NCI-H2081 (cell line): Measurements from ENCODE around the gene RFX3.

Experiments used
- DNase-seq, 2 experiments: peaks; one replicate each; lab custom pipeline; 2025; lab: John Stamatoyannopoulos, UW

Gene RFX3

GRCh38 chr9:3205421-3206095, 320.2 kb downstream of the RFX3 start:
- DNase-seq, result no peak

- no peak for DNase-seq
These were observed 325.4 kb downstream of the RFX3 start for GRCh38 chr9:3200331-3200774.

DNA sequence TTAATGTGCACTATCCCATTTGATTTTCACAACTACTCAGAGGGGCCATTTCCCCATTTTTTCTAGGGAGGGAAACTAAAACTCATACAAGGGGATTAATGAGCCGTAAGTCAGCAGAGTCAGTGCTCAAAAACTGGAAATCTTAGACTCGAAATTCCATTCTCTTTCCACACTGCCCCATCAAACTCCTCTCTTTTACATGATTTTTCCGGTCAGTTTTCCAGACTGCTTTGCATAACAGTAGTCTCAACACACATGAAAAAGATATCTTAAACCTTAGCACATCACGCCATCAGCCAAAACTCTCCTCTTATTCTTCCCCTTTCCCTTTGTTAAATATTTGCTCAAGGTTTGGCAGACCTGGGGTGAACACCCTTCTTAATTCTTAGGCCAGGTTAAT, 332.0 kb downstream of the RFX3 start:
- DNase-seq, result no peak

DNA sequence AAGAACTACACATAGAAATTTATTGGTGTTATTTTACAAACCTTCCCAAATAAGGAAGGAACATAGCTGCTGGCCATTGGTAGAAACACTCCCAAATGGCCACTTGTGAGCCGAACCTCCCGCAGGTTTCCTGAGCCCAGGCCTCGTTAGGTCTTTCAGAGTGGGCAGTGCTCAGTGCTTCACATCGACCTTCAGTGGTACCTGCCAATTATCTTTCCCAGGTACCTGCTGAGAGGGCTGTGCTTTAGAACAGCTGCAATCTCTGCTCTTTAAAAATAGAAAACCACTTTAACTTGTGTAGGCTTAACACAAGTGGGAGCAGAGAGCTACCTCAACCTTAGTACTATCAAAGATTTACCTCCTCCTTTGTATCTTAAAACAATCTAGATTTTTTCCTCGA, 334.1 kb downstream of the RFX3 start:
- peak; percentile 45 to 87 for DNase-seq

DNA sequence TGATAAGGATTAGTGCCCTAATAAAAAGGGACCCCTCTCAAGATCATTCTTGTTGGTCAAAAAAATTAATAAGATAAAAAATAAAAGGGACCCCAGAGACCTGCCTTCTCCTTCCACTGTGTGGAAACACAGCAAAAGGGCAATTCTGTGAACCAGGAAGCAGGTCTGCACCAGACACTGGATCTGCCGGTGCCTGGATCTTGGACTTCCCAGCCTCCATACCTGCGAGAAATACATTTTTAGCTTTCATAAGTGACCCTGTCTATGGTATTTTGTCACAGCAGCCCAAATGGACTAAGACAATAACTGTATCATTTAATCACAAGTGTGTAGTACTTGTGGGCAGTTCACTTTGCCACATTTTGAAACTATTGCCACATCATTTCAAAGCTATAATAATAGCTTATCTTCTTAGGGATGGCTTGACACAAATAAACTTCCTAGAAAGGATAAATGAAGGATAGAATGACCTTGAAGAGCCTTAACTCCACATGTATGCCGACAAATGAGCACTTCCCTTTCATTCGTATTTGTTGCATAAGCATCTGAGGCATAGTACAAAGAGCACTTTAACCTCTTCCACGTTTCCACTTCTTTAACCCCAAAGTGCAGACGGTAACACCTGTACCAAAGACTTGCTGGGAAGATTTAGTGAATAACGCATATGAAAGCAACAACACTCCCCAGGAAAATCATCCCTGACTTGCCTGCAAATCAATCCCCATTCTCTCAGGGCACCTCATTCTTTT, 336.5 kb downstream of the RFX3 start:
- no peak for DNase-seq

DNA sequence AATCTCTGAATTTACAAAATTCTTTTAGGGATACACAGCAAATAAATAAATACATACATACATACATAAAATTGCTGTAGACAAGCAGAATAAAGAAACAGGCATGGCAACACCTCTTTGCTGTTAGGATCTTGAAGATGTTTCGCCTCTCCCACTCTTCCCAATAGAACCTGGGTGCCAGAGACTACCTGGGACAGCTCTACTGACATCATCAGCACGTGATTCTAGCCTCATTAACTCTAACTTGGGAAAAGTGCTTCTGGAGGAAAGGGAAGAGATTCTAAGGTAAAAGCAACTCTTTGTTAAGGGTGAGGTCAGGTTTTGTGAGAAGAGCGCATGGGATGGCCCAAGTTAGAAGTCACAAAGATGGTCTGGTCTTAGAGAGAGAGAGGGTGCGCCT, 339.1 kb downstream of the RFX3 start:
- DNase-seq, result no peak

DNA sequence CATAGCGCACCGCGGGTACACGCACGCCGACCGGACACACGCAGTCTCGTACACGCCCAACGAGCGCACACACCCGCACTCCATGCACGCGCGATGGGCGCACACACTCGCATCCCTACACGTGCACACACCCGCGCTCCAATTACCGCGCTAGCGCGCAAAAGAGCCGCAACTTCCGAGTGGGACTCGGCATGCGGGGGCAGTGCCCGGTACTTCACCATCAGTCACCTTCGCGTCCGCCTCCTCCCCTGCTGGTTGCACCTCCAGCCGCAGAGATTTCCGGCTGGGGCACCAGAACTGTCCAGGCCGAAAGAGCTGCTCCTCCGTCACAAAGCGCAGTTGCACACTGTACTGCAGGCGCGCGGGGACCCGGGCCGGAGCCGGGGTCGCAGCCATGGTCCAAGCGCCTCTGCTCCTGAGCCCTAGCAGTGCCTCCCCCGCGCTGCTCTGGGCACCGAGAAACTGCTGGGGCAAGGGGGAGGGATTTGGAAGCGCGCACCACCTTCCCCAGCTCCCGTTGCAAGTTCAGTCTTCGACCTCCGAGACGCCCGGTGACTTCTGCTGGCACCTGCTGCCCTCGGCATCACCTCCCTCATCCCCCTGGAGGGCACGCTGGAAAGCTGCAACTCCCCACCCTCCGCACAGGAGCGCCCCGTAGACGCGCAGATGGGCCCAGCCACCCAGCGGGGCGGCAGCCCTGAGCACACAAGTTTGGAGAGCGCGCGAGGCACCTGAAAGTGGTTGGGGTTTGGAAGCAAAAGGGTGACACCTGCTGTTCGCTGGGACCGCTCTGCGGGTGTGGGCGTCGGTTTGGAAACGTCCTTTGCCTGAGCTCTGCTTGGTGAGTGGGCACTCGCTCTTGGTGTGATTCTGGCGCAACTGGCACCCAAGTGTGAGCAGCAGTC, 344.5 kb downstream of the RFX3 start:
- peak; percentile 82 to 90 for DNase-seq

GRCh38 chr9:3180696-3181048, 345.1 kb downstream of the RFX3 start:
- no peak for DNase-seq

- DNase-seq, result no peak
These were observed 346.1 kb downstream of the RFX3 start for GRCh38 chr9:3179711-3180110.

DNA sequence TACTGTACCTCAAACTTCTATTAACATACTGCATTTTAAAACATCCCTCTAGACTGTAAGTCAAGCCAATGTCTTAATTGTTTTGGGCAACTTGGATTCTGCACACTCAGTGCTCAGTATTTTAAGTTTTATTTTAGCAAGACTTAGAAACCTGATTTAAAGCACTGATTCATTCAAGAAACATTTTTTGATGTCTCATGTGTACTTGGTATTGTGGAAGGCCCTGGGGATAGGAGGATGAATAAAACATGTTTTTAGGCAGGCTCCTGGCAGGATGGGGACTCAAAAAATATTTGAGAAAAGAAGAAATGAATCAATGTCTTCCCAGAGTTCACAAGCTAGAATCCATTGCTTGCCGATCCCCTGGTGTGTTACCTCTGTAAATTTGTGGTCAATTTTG, 347.9 kb downstream of the RFX3 start:
- no peak for DNase-seq

DNA sequence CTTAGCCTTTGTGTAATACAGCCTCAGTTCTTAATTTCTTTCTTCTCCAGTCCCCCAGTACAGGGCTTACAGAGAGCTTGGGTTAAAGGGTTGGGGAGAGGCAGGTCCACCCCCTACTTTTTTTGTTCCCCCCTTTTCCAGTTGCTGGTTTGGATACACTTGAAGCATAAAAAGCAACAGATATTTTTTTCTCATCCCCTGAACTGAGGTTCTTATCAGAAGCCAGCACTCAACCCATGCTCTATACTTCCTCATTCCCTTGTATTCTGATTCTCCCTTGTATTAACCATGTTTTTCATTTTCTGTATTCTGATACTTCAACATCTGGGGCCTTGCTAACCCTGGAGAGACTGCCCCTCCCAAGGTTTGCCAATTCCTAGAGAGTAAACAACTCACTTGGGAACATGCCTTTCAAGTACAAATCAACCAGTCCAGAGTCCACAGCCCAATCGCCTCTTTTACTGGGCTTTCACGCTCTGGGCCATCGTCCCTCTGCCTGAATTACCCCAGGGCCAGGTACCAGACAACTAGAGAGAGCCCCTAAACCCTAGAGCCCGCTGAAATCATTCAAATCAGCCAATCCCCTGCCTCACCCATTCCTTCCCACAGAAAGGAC, 348.5 kb downstream of the RFX3 start:
- no peak for DNase-seq

GRCh38 chr9:3173374-3173773, 352.4 kb downstream of the RFX3 start:
- no peak for DNase-seq

DNA sequence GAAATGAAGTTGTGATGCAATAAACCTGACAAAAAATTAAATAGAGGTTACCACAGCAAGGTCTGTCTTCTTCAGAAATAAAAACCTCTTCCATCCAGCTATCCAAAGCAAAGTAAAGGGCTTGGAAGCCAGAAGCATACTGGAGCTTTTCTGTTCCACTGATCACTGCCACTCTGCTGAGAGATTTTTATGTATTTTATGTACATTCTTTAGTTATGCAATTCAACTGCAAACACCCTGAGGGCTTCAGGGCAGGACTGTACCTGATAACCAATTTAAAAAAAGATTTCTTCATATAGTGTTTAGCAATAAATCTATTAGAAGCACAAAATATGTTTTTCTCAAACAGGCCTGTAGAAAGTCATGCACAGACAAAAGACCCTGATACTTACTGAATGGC, 355.0 kb downstream of the RFX3 start:
- DNase-seq, result no peak
